Endothelial cell of umbilical vein (primary cell): ENCODE measurements around the gene OSBPL10. TPM values are rescaled to one million over a fixed set of nuclear protein-coding genes. Genes with fewer than 3 reads are reported as not detected.

Experiments used
- BruUV-seq: library from RNA; stranded (reverse); fragments of 400-500 nt; replicated peaks from 2 replicates; lab custom pipeline; 2021; lab: Mats Ljungman, UMichigan
- CTCF ChIA-PET: fragments of 300-600, 350-600 bp; sonication (Branson Sonifier 250); formaldehyde crosslinking; loops from one replicate; lab custom pipeline; 2021; ENCODE audit warnings: antibody characterized with exemption, inconsistent platforms; lab: Charles Lee
- POLR2A ChIA-PET: fragments of 300-600, 350-600 bp; sonication (Branson Sonifier 250); formaldehyde crosslinking; loops from one replicate; lab custom pipeline; 2021; ENCODE audit warnings: antibody characterized with exemption, inconsistent platforms; lab: Charles Lee
- DNase-seq: peaks from one replicate; pipeline ENCODE4 v3.0.0-alpha.2; 2011; ENCODE audit warnings: low read depth, low spot score
- FAIRE-seq: peaks from 2 replicates; lab custom pipeline; 2011; peaks lifted over from hg19 to GRCh38; lab: Jason Lieb, UNC
- H2AFZ ChIP-seq: 2 replicates; pipeline ENCODE4 v1.6.0; 2012; ENCODE audit warnings: low read depth, low read length, control low read depth, inconsistent platforms
- H3K27ac ChIP-seq: 2 replicates; pipeline ENCODE4 v1.5.1; 2011; ENCODE audit warnings: low read depth, mild to moderate bottlenecking, control low read depth, low read length, moderate library complexity; ENCODE audit not compliant: insufficient read depth
- H3K27me3 ChIP-seq, 2 experiments: 2 replicates each; pipeline versions ENCODE4 v1.6.0 to v1.6.1; 2011; ENCODE audit warnings: low read length in 2 of 2, mixed read lengths in 1 of 2; ENCODE audit not compliant: control insufficient read depth in 2 of 2, insufficient read depth in 2 of 2
- H3K36me3 ChIP-seq, 2 experiments: 2 replicates in 1 of 2; 3 replicates in 1 of 2; pipeline ENCODE4 v1.5.1; 2011; ENCODE audit warnings: low read length in 2 of 2, mild to moderate bottlenecking in 1 of 2, moderate library complexity in 1 of 2; ENCODE audit not compliant: control insufficient read depth in 2 of 2, insufficient read depth in 2 of 2; ENCODE audit errors: extremely low read depth in 1 of 2
- H3K4me1 ChIP-seq: 3 replicates; pipeline ENCODE4 v1.5.1; 2011; ENCODE audit warnings: mild to moderate bottlenecking, low read length; ENCODE audit not compliant: control insufficient read depth, insufficient read depth; ENCODE audit errors: extremely low read depth
- H3K4me2 ChIP-seq: 2 replicates; pipeline ENCODE4 v1.6.1; 2011; ENCODE audit warnings: low read length, control low read depth, mixed read lengths; ENCODE audit not compliant: insufficient read depth
- H3K4me3 ChIP-seq, 3 experiments: fragments of 200-600 bp in 1 of 3; sonication (generic), shearing (Covaris generic) in 1 of 3; replicated peaks in 1 of 3; 2 replicates each; pipeline ENCODE4 v1.5.1; 2011 to 2016; ENCODE audit warnings: control low read depth in 3 of 3, low read length in 3 of 3, mild to moderate bottlenecking in 2 of 3, inconsistent platforms in 1 of 3, low read depth in 1 of 3, moderate library complexity in 1 of 3; ENCODE audit not compliant: insufficient read depth in 1 of 3
- H3K79me2 ChIP-seq: 2 replicates; pipeline ENCODE4 v1.6.0; 2012; ENCODE audit warnings: low read length, inconsistent platforms; ENCODE audit not compliant: control insufficient read depth, insufficient read depth
- H3K9ac ChIP-seq: replicated peaks from 2 replicates; pipeline ENCODE3; 2011; ENCODE audit warnings: low read length, control low read depth; ENCODE audit not compliant: insufficient read depth; ENCODE audit errors: extremely low read depth
- H3K9me1 ChIP-seq: replicated peaks from 3 replicates; pipeline ENCODE4 v1.6.0; 2011; ENCODE audit warnings: mild to moderate bottlenecking, low read length; ENCODE audit not compliant: control insufficient read depth, insufficient read depth; ENCODE audit errors: extremely low read depth
- H3K9me3 ChIP-seq: replicated peaks from 2 replicates; pipeline ENCODE4 v1.5.1; 2012; ENCODE audit warnings: low read length, inconsistent platforms; ENCODE audit not compliant: control insufficient read depth, insufficient read depth
- H4K20me1 ChIP-seq: replicated peaks from 2 replicates; pipeline ENCODE3; 2011; ENCODE audit warnings: mild to moderate bottlenecking, low read length; ENCODE audit not compliant: control insufficient read depth, insufficient read depth; ENCODE audit errors: extremely low read depth
- CTCF ChIP-seq, 2 donors: IDR thresholded peaks; 1 replicate in 1 of 2; 2 replicates in 1 of 2; pipeline ENCODE4 v1.5.1; 2011; ENCODE audit warnings: low read length in 2 of 2, mild to moderate bottlenecking in 2 of 2, moderate library complexity in 2 of 2, control low read depth in 1 of 2, inconsistent platforms in 1 of 2, low read depth in 1 of 2; ENCODE audit not compliant: insufficient read depth in 1 of 2; ENCODE audit errors: extremely low read depth in 1 of 2
- EZH2 ChIP-seq: IDR thresholded peaks from 2 replicates; pipeline ENCODE4 v1.6.1; 2012; ENCODE audit warnings: borderline replicate concordance, low read depth, mild to moderate bottlenecking, moderate library complexity, low read length, inconsistent platforms; ENCODE audit not compliant: severe bottlenecking
- FOS ChIP-seq: IDR thresholded peaks from 2 replicates; pipeline ENCODE4 v1.6.1; 2011; ENCODE audit warnings: mild to moderate bottlenecking, low read length, moderate library complexity, borderline replicate concordance; ENCODE audit not compliant: insufficient read depth
- GATA2 ChIP-seq: IDR thresholded peaks from 2 replicates; pipeline ENCODE4 v1.7.0; 2011; ENCODE audit warnings: low read depth, mild to moderate bottlenecking, moderate library complexity, mixed read lengths, low read length; ENCODE audit not compliant: insufficient read length, insufficient read depth
- JUN ChIP-seq: IDR thresholded peaks from 2 replicates; pipeline ENCODE4 v1.6.1; 2011; ENCODE audit warnings: borderline replicate concordance, low read depth; ENCODE audit not compliant: insufficient read length, insufficient read depth
- MAX ChIP-seq: IDR thresholded peaks from 2 replicates; pipeline ENCODE4 v1.6.1; 2011; ENCODE audit not compliant: insufficient read depth, insufficient read length
- MYC ChIP-seq: IDR thresholded peaks from one replicate; pipeline ENCODE4 v1.6.1; 2011; ENCODE audit warnings: mild to moderate bottlenecking, low read depth, low read length
- POLR2A ChIP-seq: IDR thresholded peaks from 2 replicates; pipeline ENCODE4 v1.6.1; 2012; ENCODE audit warnings: low read depth, mild to moderate bottlenecking, control low read depth, low read length
- POLR2AphosphoS5 ChIP-seq: IDR thresholded peaks from 2 replicates; pipeline ENCODE4 v1.6.1; 2012; ENCODE audit warnings: low read depth, mild to moderate bottlenecking, control low read depth, low read length, moderate library complexity; ENCODE audit not compliant: insufficient read depth
- dilution Hi-C: fragments of 300-500 bp; cut with MboI; formaldehyde crosslinking; loops from one replicate; pipeline ENCODE4 v1.15.0; 2019; ENCODE audit warnings: low sequenced_read_pairs; ENCODE audit not compliant: extremely low pct_ligation_motif_present
- intact Hi-C: fragments of 100-400 bp; cut with micrococcal nuclease; formaldehyde crosslinking; loops from one replicate; pipeline ENCODE4 v1.10.0; 2022
- polyA plus RNA-seq, 4 experiments: library from polyadenylated mRNA; depleted of rRNA in 3 of 4; stranded (reverse) in 3 of 4; unstranded in 1 of 4; fragments of >200 nt; gene quantifications; 2 replicates each; pipeline versions ENCODE4 v1.2.1 to v1.2.3, GENCODE V29; 2011 to 2012; ENCODE audit warnings: missing spikeins in 1 of 4
- total RNA-seq: library from RNA; stranded (reverse); gene quantifications from 2 replicates; pipeline ENCODE4 v1.2.3, GENCODE V29; 2021

The OSBPL10 gene
- total and polyA plus RNA-seq, 2 donors (not counting 3 experiments of a cell fraction or from before 2014, with no cell fraction given): 10.8 to 47.6 TPM

- H3K36me3 ChIP-seq: no peaks in the 10 kb centered on the region
- no peaks in the 10 kb centered on the region for H3K4me1 ChIP-seq
- no peaks in the 10 kb centered on the region for H3K9me3 ChIP-seq
- CTCF ChIA-PET: interaction anchor here (0.7 to 2.0 kb wide), 4 partner anchors 11 to 132 kb away, joined by 3 to 14 read pairs (median 4); no protein-coding TSS in a partner anchor
- no peaks in the 10 kb centered on the region for H3K9me1 ChIP-seq
- no peaks in the 10 kb centered on the region for H3K79me2 ChIP-seq
- H3K27ac ChIP-seq: no peak overlapping the region
- no peaks in the 10 kb centered on the region for H4K20me1 ChIP-seq
- intact Hi-C loops (no loop called here), dilution Hi-C loops (no loop called here)
- H2AFZ ChIP-seq: no peak overlapping the region
- no peak overlapping the region for H3K4me2 ChIP-seq
- POLR2A ChIA-PET: interaction anchor here (0.7 kb wide), 1 partner anchor 119 kb away, joined by 5 read pairs; no protein-coding TSS in a partner anchor
- H3K4me3 ChIP-seq: no peak overlapping the region
- H3K9ac ChIP-seq: no peak overlapping the region
- DNase-seq (no peak), FAIRE-seq (no peak)
- TF ChIP-seq MYC: no peak
- TF ChIP-seq MAX: no peak
- TF ChIP-seq POLR2AphosphoS5: no peak
- TF ChIP-seq FOS: no peak
- TF ChIP-seq JUN: no peak
- TF ChIP-seq EZH2: no peak
- no peak for TF ChIP-seq POLR2A
- TF ChIP-seq GATA2: no peak
- no peak for TF ChIP-seq CTCF (IDR thresholded peaks at IDR 0.05; ENCODE audit: extremely low read depth in 1 of 2, insufficient read depth in 1 of 2, low read depth in 1 of 2, low read length in 2 of 2)
- peaks cover 0 to 3% of the 10 kb centered on the region in 2 experiments for H3K27me3 ChIP-seq
- BruUV-seq: no TSS peak
These were observed 40.7 kb upstream of the OSBPL10 start for GRCh38 chr3:32021748-32022147.
